ENCODE measurements around the gene RHOA. TPM values are rescaled to one million over a fixed set of nuclear protein-coding genes. Genes with fewer than 3 reads are reported as not detected.
A peak's percentile ranks its signal among the peaks of the same experiment; 100 is the strongest.
"Not testable (repeated sequence)": the region's sequence is repeated elsewhere in the genome, so short reads cannot be mapped to it uniquely, and the experiment has no call there.

RHOA gene
- total and polyA plus RNA-seq, 2 donors (not counting 1 experiment from before 2014, with no cell fraction given) = 548 to 1,002 TPM

GRCh38 chr3:49401766-49402165, 10.0 kb downstream of the RHOA start:
- Histone ChIP-seq H3K36me3 (ENCODE audit: control insufficient read depth, insufficient read depth, low read length) (no peaks in the 10 kb centered on the region), H3K79me2 (ENCODE audit: control insufficient read depth, insufficient read depth, low read length) (peaks cover 96% of the 10 kb centered on the region), H4K20me1 (ENCODE audit: control insufficient read depth, extremely low read depth, insufficient read depth, low read length) (no peaks in the 10 kb centered on the region), H3K9ac (ENCODE audit: insufficient read depth, low read length) (no peak overlapping the region), H3K9me3 (ENCODE audit: control insufficient read depth, insufficient read depth, low read depth, low read length) (no peaks in the 10 kb centered on the region), H2AFZ (ENCODE audit: low read length) (no peak overlapping the region), H3K27ac (ENCODE audit: insufficient read depth, low read length) (no peak overlapping the region), H3K4me3 (replicated peaks in 1 of 4; ENCODE audit: control extremely low read depth in 1 of 4, insufficient read depth in 1 of 4, low read depth in 3 of 4, low read length in 4 of 4) (no peak overlapping the region), H3K27me3 (ENCODE audit: control insufficient read depth, insufficient read depth, low read length) (no peaks in the 10 kb centered on the region), H3K4me1 (ENCODE audit: control insufficient read depth, extremely low read depth, insufficient read depth, low read length) (no peaks in the 10 kb centered on the region), H3K4me2 (ENCODE audit: extremely low read depth, insufficient read depth, low read length) (no peak overlapping the region)
- DNase-seq (ENCODE audit: low read depth in 2 of 2) = no peak
- TF ChIP-seq EZH2 (IDR thresholded peaks at IDR 0.05; ENCODE audit: low read length, missing control alignments) (no peak), CTCF (conservative IDR thresholded peaks at IDR 0.05 in 1 of 2, IDR thresholded peaks at IDR 0.05 in 1 of 2; ENCODE audit: low read depth in 1 of 2, low read length in 2 of 2) (no peak)

- Histone ChIP-seq H3K4me3 (replicated peaks in 1 of 4; ENCODE audit: control extremely low read depth in 1 of 4, insufficient read depth in 1 of 4, low read depth in 3 of 4, low read length in 4 of 4) (no peak overlapping the region), H3K36me3 (ENCODE audit: control insufficient read depth, insufficient read depth, low read length) (peaks cover 1% of the 10 kb centered on the region), H3K27ac (ENCODE audit: insufficient read depth, low read length) (no peak overlapping the region), H2AFZ (ENCODE audit: low read length) (no peak overlapping the region), H3K4me2 (ENCODE audit: extremely low read depth, insufficient read depth, low read length) (no peak overlapping the region), H4K20me1 (ENCODE audit: control insufficient read depth, extremely low read depth, insufficient read depth, low read length) (peaks cover 3% of the 10 kb centered on the region), H3K4me1 (ENCODE audit: control insufficient read depth, extremely low read depth, insufficient read depth, low read length) (no peaks in the 10 kb centered on the region), H3K9ac (ENCODE audit: insufficient read depth, low read length) (no peak overlapping the region), H3K27me3 (ENCODE audit: control insufficient read depth, insufficient read depth, low read length) (no peaks in the 10 kb centered on the region), H3K9me3 (ENCODE audit: control insufficient read depth, insufficient read depth, low read depth, low read length) (no peaks in the 10 kb centered on the region), H3K79me2 (ENCODE audit: control insufficient read depth, insufficient read depth, low read length) (peaks cover 96% of the 10 kb centered on the region)
- peak in 1 of 2 donors; percentile 61 for DNase-seq (ENCODE audit: low read depth in 2 of 2)
- TF ChIP-seq CTCF (conservative IDR thresholded peaks at IDR 0.05 in 1 of 2, IDR thresholded peaks at IDR 0.05 in 1 of 2; ENCODE audit: low read depth in 1 of 2, low read length in 2 of 2) = no peak
- TF ChIP-seq EZH2 (IDR thresholded peaks at IDR 0.05; ENCODE audit: low read length, missing control alignments) = no peak
Observed at GRCh38 chr3:49399461-49399860, 12.3 kb downstream of the RHOA start.

GRCh38 chr3:49397470-49397869, 14.3 kb downstream of the RHOA start:
- Histone ChIP-seq H3K27ac (ENCODE audit: insufficient read depth, low read length) (no peak overlapping the region), H4K20me1 (ENCODE audit: control insufficient read depth, extremely low read depth, insufficient read depth, low read length) (peaks cover 3% of the 10 kb centered on the region), H3K79me2 (ENCODE audit: control insufficient read depth, insufficient read depth, low read length) (peaks cover 94% of the 10 kb centered on the region), H3K4me3 (replicated peaks in 1 of 4; ENCODE audit: control extremely low read depth in 1 of 4, insufficient read depth in 1 of 4, low read depth in 3 of 4, low read length in 4 of 4) (no peak overlapping the region), H3K4me2 (ENCODE audit: extremely low read depth, insufficient read depth, low read length) (no peak overlapping the region), H3K36me3 (ENCODE audit: control insufficient read depth, insufficient read depth, low read length) (peaks cover 1% of the 10 kb centered on the region), H3K27me3 (ENCODE audit: control insufficient read depth, insufficient read depth, low read length) (no peaks in the 10 kb centered on the region), H3K9ac (ENCODE audit: insufficient read depth, low read length) (no peak overlapping the region), H2AFZ (ENCODE audit: low read length) (no peak overlapping the region), H3K9me3 (ENCODE audit: control insufficient read depth, insufficient read depth, low read depth, low read length) (no peaks in the 10 kb centered on the region), H3K4me1 (ENCODE audit: control insufficient read depth, extremely low read depth, insufficient read depth, low read length) (no peaks in the 10 kb centered on the region)
- TF ChIP-seq CTCF (conservative IDR thresholded peaks at IDR 0.05 in 1 of 2, IDR thresholded peaks at IDR 0.05 in 1 of 2; ENCODE audit: low read depth in 1 of 2, low read length in 2 of 2) (no peak), EZH2 (IDR thresholded peaks at IDR 0.05; ENCODE audit: low read length, missing control alignments) (no peak)
- peak in 1 of 2 donors; percentile 24 for DNase-seq (ENCODE audit: low read depth in 2 of 2)

- H3K9me3 ChIP-seq (ENCODE audit: control insufficient read depth, insufficient read depth, low read depth, low read length); H3K27me3 ChIP-seq (ENCODE audit: control insufficient read depth, insufficient read depth, low read length); H2AFZ ChIP-seq (ENCODE audit: low read length); H3K36me3 ChIP-seq (ENCODE audit: control insufficient read depth, insufficient read depth, low read length); H3K4me2 ChIP-seq (ENCODE audit: extremely low read depth, insufficient read depth, low read length); H3K4me1 ChIP-seq (ENCODE audit: control insufficient read depth, extremely low read depth, insufficient read depth, low read length); H3K4me3 ChIP-seq (replicated peaks in 1 of 4; ENCODE audit: control extremely low read depth in 1 of 4, insufficient read depth in 1 of 4, low read depth in 3 of 4, low read length in 4 of 4); DNase-seq (ENCODE audit: low read depth in 2 of 2); H3K9ac ChIP-seq (ENCODE audit: insufficient read depth, low read length); H3K27ac ChIP-seq (ENCODE audit: insufficient read depth, low read length); H4K20me1 ChIP-seq (ENCODE audit: control insufficient read depth, extremely low read depth, insufficient read depth, low read length): not testable (repeated sequence)
- H3K79me2 ChIP-seq (ENCODE audit: control insufficient read depth, insufficient read depth, low read length) = peaks cover 95% of the 10 kb centered on the region
Observed at GRCh38 chr3:49391310-49391709, 20.5 kb downstream of the RHOA start.

All from fibroblast of lung (primary cell).